Muscle layer of duodenum (tissue), 2 donors: ENCODE data around the gene SAT1.

Experiments
- H3K27ac ChIP-seq: one replicate; pipeline ENCODE4 v1.7.0; 2013; ENCODE audit warnings: mild to moderate bottlenecking, low read length
- H3K27me3 ChIP-seq: one replicate; pipeline ENCODE4 v1.7.0; 2013; ENCODE audit warnings: low read depth, mild to moderate bottlenecking, control low read depth, low read length
- H3K36me3 ChIP-seq, 2 donors: one replicate each; pipeline ENCODE4 v1.7.0; 2013; ENCODE audit warnings: low read length in 2 of 2, control low read depth in 1 of 2, mild to moderate bottlenecking in 1 of 2; ENCODE audit not compliant: insufficient read depth in 2 of 2, control insufficient read depth in 1 of 2
- H3K4me1 ChIP-seq, 2 donors: one replicate each; pipeline ENCODE4 v1.7.0; 2013; ENCODE audit warnings: low read length in 2 of 2, mild to moderate bottlenecking in 2 of 2, control low read depth in 1 of 2, moderate library complexity in 1 of 2; ENCODE audit not compliant: insufficient read depth in 2 of 2, control insufficient read depth in 1 of 2
- H3K4me3 ChIP-seq, 2 donors: one replicate each; pipeline ENCODE4 v1.7.0; 2013; ENCODE audit warnings: low read length in 2 of 2, low read depth in 1 of 2, mild to moderate bottlenecking in 1 of 2
- H3K9me3 ChIP-seq, 2 donors: one replicate each; pipeline ENCODE4 v1.7.0; 2013; ENCODE audit warnings: low read length in 2 of 2, control low read depth in 1 of 2, mild to moderate bottlenecking in 1 of 2; ENCODE audit not compliant: control insufficient read depth in 1 of 2
- donor health status: healthy.

The SAT1 gene

DNA sequence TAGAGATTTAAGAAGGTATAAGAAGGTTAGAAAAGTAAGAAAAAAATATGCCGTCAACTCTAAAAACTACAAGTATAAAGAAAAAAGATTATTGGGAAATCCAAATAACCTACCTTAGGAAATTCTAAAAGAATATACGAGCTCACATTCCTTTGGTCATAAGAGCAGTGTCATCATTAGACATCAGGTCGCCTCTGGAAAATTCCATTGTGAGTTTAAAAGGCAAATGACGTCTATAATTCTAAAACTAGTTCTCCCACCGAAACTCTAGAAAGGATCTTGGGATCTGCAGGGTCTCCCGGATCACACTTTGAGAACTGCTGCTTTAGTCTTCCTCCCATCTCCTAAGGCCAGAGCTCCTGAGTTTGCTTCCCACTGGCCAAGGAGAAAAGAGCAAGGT lies 518 bp upstream of the SAT1 start:
- H3K4me3 ChIP-seq: peak overlapping the region in 1 of 2 donors; percentile 18
- peaks cover 0 to 7% of the 10 kb centered on the region in 2 donors for H3K4me1 ChIP-seq

GRCh38 chrX:23783589-23784469 lies 856 bp downstream of the SAT1 start:
- Histone ChIP-seq H3K27ac (peak overlapping the region; percentile 99), H3K9me3 (no peaks in the 10 kb centered on the region), H3K4me3 (peak overlapping the region; percentile 74 to 92), H3K36me3 (peaks cover 7 to 17% of the 10 kb centered on the region in 2 donors), H3K4me1 (peaks cover 0 to 7% of the 10 kb centered on the region in 2 donors), H3K27me3 (no peaks in the 10 kb centered on the region)

More for the DNA sequence above, 518 bp upstream of the SAT1 start:
- H3K27ac ChIP-seq: peak overlapping the region; percentile 33
- peaks cover 7 to 17% of the 10 kb centered on the region in 2 donors for H3K36me3 ChIP-seq
- no peaks in the 10 kb centered on the region for H3K9me3 ChIP-seq
- no peaks in the 10 kb centered on the region for H3K27me3 ChIP-seq

GRCh38 chrX:23784470-23785331 lies 1.7 kb downstream of the SAT1 start:
- Histone ChIP-seq H3K27me3 (no peaks in the 10 kb centered on the region), H3K4me1 (peaks cover 0 to 7% of the 10 kb centered on the region in 2 donors), H3K4me3 (peak overlapping the region; percentile 74 to 92), H3K27ac (peak overlapping the region; percentile 99), H3K36me3 (peaks cover 7 to 17% of the 10 kb centered on the region in 2 donors), H3K9me3 (no peaks in the 10 kb centered on the region)

DNA sequence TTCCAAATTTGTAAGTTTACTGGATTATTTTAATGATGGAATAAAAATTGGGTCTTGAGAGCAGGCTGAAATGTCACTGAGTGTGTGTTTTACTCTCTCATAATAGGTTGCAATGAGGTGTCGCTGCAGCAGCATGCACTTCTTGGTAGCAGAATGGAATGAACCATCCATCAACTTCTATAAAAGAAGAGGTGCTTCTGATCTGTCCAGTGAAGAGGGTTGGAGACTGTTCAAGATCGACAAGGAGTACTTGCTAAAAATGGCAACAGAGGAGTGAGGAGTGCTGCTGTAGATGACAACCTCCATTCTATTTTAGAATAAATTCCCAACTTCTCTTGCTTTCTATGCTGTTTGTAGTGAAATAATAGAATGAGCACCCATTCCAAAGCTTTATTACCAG lies 2.6 kb downstream of the SAT1 start:
- H3K4me1 ChIP-seq: peaks cover 0 to 7% of the 10 kb centered on the region in 2 donors
- H3K9me3 ChIP-seq: no peaks in the 10 kb centered on the region
- peak overlapping the region; percentile 99 for H3K27ac ChIP-seq
- H3K27me3 ChIP-seq: no peaks in the 10 kb centered on the region
- peak overlapping the region; percentile 74 to 92 for H3K4me3 ChIP-seq
- H3K36me3 ChIP-seq: peaks cover 7 to 17% of the 10 kb centered on the region in 2 donors

DNA sequence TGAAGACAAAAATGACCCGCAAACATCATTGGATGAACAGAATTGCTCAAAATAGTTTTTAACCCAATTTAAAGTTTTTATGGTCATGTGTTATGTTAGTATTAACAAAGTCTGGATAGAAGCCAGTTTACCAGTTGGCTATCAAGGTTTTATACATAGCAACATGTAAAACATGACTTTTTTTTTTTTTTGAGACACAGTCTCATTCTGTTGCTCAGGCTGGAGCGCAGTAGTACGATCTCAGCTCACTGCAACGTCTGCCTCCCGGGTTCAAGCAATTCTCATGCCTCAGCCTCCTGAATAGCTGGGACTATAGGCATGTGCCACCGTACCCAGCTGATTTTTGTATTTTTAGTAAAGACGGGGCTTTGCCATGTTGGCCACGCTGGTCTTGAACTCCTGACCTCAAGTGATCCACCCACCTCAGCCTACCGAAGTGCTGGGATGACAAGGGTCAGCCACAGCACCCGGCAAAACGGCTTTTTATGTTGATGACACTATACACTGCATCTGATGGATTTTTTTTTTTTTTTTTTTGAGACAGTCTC lies 3.4 kb downstream of the SAT1 start:
- no peaks in the 10 kb centered on the region for H3K27me3 ChIP-seq
- peaks cover 7 to 17% of the 10 kb centered on the region in 2 donors for H3K36me3 ChIP-seq
- peaks cover 0 to 7% of the 10 kb centered on the region in 2 donors for H3K4me1 ChIP-seq
- H3K4me3 ChIP-seq: peak overlapping the region in 1 of 2 donors; percentile 92
- H3K9me3 ChIP-seq: no peaks in the 10 kb centered on the region
- H3K27ac ChIP-seq: peak overlapping the region; percentile 99

- Histone ChIP-seq H3K27me3 (no peaks in the 10 kb centered on the region), H3K4me3 (no peak overlapping the region), H3K4me1 (peaks cover 0 to 7% of the 10 kb centered on the region in 2 donors), H3K36me3 (peaks cover 7 to 17% of the 10 kb centered on the region in 2 donors), H3K9me3 (no peaks in the 10 kb centered on the region), H3K27ac (no peak overlapping the region)
Observed at GRCh38 chrX:23787745-23788118, 4.8 kb downstream of the SAT1 start.

GRCh38 chrX:23788521-23788920 lies 5.5 kb downstream of the SAT1 start:
- Histone ChIP-seq H3K36me3 (peaks cover 7 to 17% of the 10 kb centered on the region in 2 donors), H3K27me3 (no peaks in the 10 kb centered on the region), H3K9me3 (no peaks in the 10 kb centered on the region), H3K4me3 (no peak overlapping the region), H3K4me1 (peaks cover 0 to 7% of the 10 kb centered on the region in 2 donors), H3K27ac (no peak overlapping the region)

DNA sequence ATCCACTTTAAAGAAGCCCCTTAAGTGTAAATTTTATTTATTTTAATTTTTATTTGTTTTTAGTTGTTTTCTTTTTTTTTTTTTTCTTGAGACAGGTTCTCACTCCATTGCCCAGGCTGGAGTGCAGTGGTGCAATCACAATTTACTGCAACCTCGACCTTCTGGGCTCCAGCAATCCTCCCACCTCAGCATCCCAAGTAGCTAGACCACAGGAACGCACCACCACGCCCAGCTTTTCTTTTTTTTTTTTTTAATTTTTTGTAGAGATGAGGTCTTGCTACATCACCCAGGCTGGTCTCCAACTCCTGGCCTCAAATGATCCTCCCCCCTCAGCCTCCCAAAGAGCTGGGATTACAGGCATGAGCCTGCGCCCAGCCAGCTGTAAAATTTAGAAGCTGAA lies 6.0 kb downstream of the SAT1 start:
- no peaks in the 10 kb centered on the region for H3K9me3 ChIP-seq
- no peak overlapping the region for H3K27ac ChIP-seq

GRCh38 chrX:23789386-23790154 lies 6.6 kb downstream of the SAT1 start:
- Histone ChIP-seq H3K4me1 (peaks cover 0 to 5% of the 10 kb centered on the region in 2 donors), H3K27ac (peak overlapping the region; percentile 23), H3K9me3 (no peaks in the 10 kb centered on the region), H3K27me3 (no peaks in the 10 kb centered on the region), H3K36me3 (peaks cover 7 to 16% of the 10 kb centered on the region in 2 donors), H3K4me3 (no peak overlapping the region)

More for the DNA sequence above, 6.0 kb downstream of the SAT1 start:
- H3K4me3 ChIP-seq: no peak overlapping the region
- no peaks in the 10 kb centered on the region for H3K27me3 ChIP-seq
- H3K4me1 ChIP-seq: peaks cover 0 to 7% of the 10 kb centered on the region in 2 donors
- H3K36me3 ChIP-seq: peaks cover 7 to 17% of the 10 kb centered on the region in 2 donors

- peak overlapping the region; percentile 23 for H3K27ac ChIP-seq
- H3K4me1 ChIP-seq: no peaks in the 10 kb centered on the region
- no peaks in the 10 kb centered on the region for H3K9me3 ChIP-seq
- no peaks in the 10 kb centered on the region for H3K27me3 ChIP-seq
- H3K36me3 ChIP-seq: peaks cover 3 to 11% of the 10 kb centered on the region in 2 donors
- H3K4me3 ChIP-seq: no peak overlapping the region
Observed at GRCh38 chrX:23790155-23790497, 7.2 kb downstream of the SAT1 start.
